ENCODE data around the gene CREB1. TPM values are rescaled to one million over a fixed set of nuclear protein-coding genes. Genes with fewer than 3 reads are reported as not detected.
A peak's percentile ranks its signal among the peaks of the same experiment; 100 is the strongest.

The CREB1 gene
- total RNA-seq, 1 donor from 2014 or later = 127 TPM

DNA sequence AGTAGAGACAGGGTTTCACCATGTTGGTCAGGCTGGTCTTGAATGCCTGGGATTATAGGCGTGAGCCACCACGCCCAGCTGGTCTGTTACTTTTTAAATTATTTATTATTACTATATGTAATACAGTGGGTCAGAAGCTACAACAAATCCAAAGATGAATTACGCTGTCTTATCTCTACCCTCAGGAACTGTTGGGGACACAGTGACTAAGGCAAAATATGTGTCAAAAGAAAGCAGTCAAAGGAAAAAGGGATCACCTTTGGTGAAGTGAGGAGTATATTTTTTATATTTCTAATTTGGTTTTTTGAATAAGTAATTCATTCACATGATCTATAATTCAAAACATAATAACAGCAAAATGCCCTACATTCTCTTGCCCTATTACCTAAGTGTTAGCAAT lies 4.7 kb downstream of the CREB1 start:
- DNase-seq (no peak), ATAC-seq (ENCODE audit: low read depth) (no peak)
- intact Hi-C loops (cut with micrococcal nuclease) = loop anchor here (5.0 kb wide), 2 partner anchors 38 to 778 kb away; no protein-coding TSS in a partner anchor
- POLR2A ChIA-PET = interaction anchor here (0.5 to 0.9 kb wide), 3 partner anchors 91 to 695 kb away, joined by 3 to 4 read pairs (median 3); partner anchors contain the start of gene METTL21A
- Mint-ChIP-seq H3K27ac (peak overlapping the region; percentile 74), H3K36me3 (ENCODE audit: low read depth) (peaks cover 38% of the 10 kb centered on the region), H3K4me1 (peaks cover 66% of the 10 kb centered on the region), H3K27me3 (no peaks in the 10 kb centered on the region), H3K4me3 (no peak overlapping the region), H3K9me3 (no peaks in the 10 kb centered on the region)
- CTCF ChIA-PET = interaction anchor here (0.6 to 1.3 kb wide), 2 partner anchors 91 to 631 kb away, joined by 3 to 4 read pairs; partner anchors contain the start of gene METTL21A
- no peak for TF ChIP-seq CTCF (IDR thresholded peaks at IDR 0.05)

DNA sequence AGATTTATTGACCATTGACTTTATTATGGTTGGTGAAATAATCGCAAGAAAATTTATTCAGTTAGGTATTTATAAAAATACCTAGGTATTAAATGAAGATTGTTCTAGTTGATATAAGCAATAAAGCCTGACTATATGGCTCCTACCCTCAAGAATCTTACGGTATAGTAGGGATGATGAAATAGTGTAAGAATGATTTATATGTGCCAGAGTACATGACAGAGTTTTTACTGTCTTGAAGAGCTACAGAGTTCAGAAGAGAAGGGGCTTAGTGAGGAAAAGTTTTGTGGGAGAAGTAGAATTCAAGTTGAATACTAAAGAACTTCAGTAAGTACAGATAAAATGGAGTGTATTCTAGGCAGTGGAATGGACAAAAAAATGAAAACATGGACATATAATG lies 9.7 kb downstream of the CREB1 start:
- no peak for TF ChIP-seq CTCF (IDR thresholded peaks at IDR 0.05)
- ChIA-PET CTCF (no interaction called here), POLR2A (interaction anchor here (0.9 kb wide), 1 partner anchor 9 kb away, joined by 3 read pairs; no protein-coding TSS in a partner anchor)
- ATAC-seq (ENCODE audit: low read depth) (no peak), DNase-seq (no peak)
- intact Hi-C loops (cut with micrococcal nuclease) = no loop called here
- Mint-ChIP-seq H3K9me3 (no peaks in the 10 kb centered on the region), H3K27me3 (no peaks in the 10 kb centered on the region), H3K36me3 (ENCODE audit: low read depth) (peaks cover 37% of the 10 kb centered on the region), H3K4me1 (peaks cover 60% of the 10 kb centered on the region), H3K27ac (no peak overlapping the region), H3K4me3 (no peak overlapping the region)

- CTCF ChIA-PET = no interaction called here
- POLR2A ChIA-PET = interaction anchor here (0.7 to 2.5 kb wide), 4 partner anchors 9 to 34 kb away, joined by 3 to 16 read pairs (median 6); partner anchors contain the start of gene CREB1
- TF ChIP-seq CTCF (IDR thresholded peaks at IDR 0.05) = no peak
- Mint-ChIP-seq H3K4me1 (peaks cover 56% of the 10 kb centered on the region), H3K4me3 (no peak overlapping the region), H3K27ac (no peak overlapping the region), H3K9me3 (no peaks in the 10 kb centered on the region), H3K36me3 (ENCODE audit: low read depth) (peaks cover 39% of the 10 kb centered on the region), H3K27me3 (no peaks in the 10 kb centered on the region)
- intact Hi-C loops (cut with micrococcal nuclease) = loop anchor here (2.0 kb wide), 1 partner anchor 14 kb away; no protein-coding TSS in a partner anchor
- ATAC-seq (ENCODE audit: low read depth) = no peak
- no peak for DNase-seq
These were observed 10.7 kb downstream of the CREB1 start for GRCh38 chr2:207540431-207540830.

DNA sequence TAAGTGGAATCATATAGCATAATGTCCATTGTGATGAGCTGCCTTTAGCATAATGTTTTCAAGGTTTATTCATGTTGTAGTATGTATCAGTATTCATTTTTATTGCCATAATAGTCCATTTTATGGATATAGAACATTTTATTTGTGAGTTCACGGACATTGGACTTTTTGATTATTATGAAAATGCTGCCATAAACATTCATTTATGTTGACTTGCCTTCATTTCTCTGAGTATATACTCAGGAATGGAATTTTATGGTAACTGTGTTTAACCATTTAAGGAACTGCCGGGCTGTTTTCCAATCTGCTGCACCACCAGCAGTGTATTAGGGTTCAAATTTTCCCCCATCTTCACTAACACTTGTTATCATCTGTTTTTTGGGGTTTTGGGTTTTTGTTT lies 12.2 kb downstream of the CREB1 start:
- ATAC-seq (ENCODE audit: low read depth) (no peak), DNase-seq (no peak)
- no peaks in the 10 kb centered on the region for H3K27me3 Mint-ChIP-seq
- H3K4me1 Mint-ChIP-seq = peaks cover 56% of the 10 kb centered on the region
- no peak for TF ChIP-seq CTCF (IDR thresholded peaks at IDR 0.05)
- peaks cover 49% of the 10 kb centered on the region for H3K36me3 Mint-ChIP-seq (ENCODE audit: low read depth)
- no peak overlapping the region for H3K4me3 Mint-ChIP-seq
- CTCF ChIA-PET = no interaction called here
- H3K9me3 Mint-ChIP-seq = no peaks in the 10 kb centered on the region
- POLR2A ChIA-PET = interaction anchor here (2.5 kb wide), 1 partner anchor 11 kb away, joined by 16 read pairs; the partner anchor contains the start of gene CREB1
- intact Hi-C loops (cut with micrococcal nuclease) = loop anchor here (1.0 to 2.0 kb wide), 2 partner anchors 9 to 13 kb away; no protein-coding TSS in a partner anchor
- H3K27ac Mint-ChIP-seq = no peak overlapping the region

DNA sequence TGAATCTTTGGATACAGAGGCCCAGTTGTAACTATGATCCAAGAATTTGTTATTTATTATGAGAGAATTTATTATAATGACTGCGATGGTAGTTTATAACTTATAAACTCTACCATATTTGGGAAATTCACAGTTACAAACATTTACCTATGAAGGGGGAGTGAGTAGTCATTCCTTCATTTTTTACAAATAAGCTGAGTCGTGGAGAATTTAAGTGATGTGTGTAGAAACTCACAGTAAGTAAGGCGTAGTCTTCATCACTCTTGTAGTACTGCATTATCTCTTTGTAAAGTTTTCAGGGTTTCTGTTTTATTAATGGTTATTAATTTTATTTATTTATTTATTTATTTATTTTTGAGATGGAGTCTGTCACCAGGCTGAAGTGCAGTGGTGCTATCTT lies 13.5 kb downstream of the CREB1 start:
- H3K27ac Mint-ChIP-seq = no peak overlapping the region
- ATAC-seq (ENCODE audit: low read depth) = no peak
- H3K4me1 Mint-ChIP-seq = peaks cover 54% of the 10 kb centered on the region
- POLR2A ChIA-PET = interaction anchor here (0.9 to 2.0 kb wide), 2 partner anchors 13 kb away, joined by 3 to 9 read pairs; partner anchors contain the start of gene CREB1
- CTCF ChIA-PET = no interaction called here
- H3K36me3 Mint-ChIP-seq (ENCODE audit: low read depth) = peaks cover 46% of the 10 kb centered on the region
- DNase-seq = no peak
- no peaks in the 10 kb centered on the region for H3K9me3 Mint-ChIP-seq
- TF ChIP-seq CTCF (IDR thresholded peaks at IDR 0.05) = no peak
- H3K4me3 Mint-ChIP-seq = no peak overlapping the region
- intact Hi-C loops (cut with micrococcal nuclease) = no loop called here
- no peaks in the 10 kb centered on the region for H3K27me3 Mint-ChIP-seq
